Lower leg skin (tissue), 4 donors: ENCODE results near the gene MMP11. TPM values are rescaled to one million over a fixed set of nuclear protein-coding genes. Genes with fewer than 3 reads are reported as not detected.

ENCODE experiments used
- DNase-seq, 2 donors: peaks; one replicate each; pipeline ENCODE4 v3.0.0-alpha.2; 2019; ENCODE audit warnings: low spot score in 2 of 2
- H3K4me3 ChIP-seq: fragments of 200-600 bp; sonication (generic); 2 replicates; pipeline ENCODE4 v1.5.1; 2017; ENCODE audit warnings: mild to moderate bottlenecking, low read depth; ENCODE audit not compliant: poor library complexity, severe bottlenecking
- CTCF ChIP-seq, 3 donors: fragments of 450-650 bp; IDR thresholded peaks; one replicate each; pipeline ENCODE4 v1.5.1; 2016; ENCODE audit warnings: antibody characterized with exemption in 3 of 3, mild to moderate bottlenecking in 3 of 3, moderate library complexity in 2 of 3
- POLR2A ChIP-seq, 2 donors: fragments of 450-650 bp; IDR thresholded peaks; one replicate each; pipeline ENCODE4 v1.6.1; 2016 to 2017; ENCODE audit warnings: antibody characterized with exemption in 2 of 2, mild to moderate bottlenecking in 1 of 2, moderate library complexity in 1 of 2
- WGBS, 2 donors: methylation state at CpG; one replicate each; pipeline ENCODE4 v1.1.5; 2018; 5-methylcytosine and 5-hydroxymethylcytosine counted together
- intact Hi-C: fragments of 100-400 bp; cut with DNase I; formaldehyde crosslinking; loops from one replicate; pipeline ENCODE4 v1.15.0; 2023; ENCODE audit warnings: low total_unique reads
- total RNA-seq, 4 donors: library from RNA; depleted of rRNA; stranded (reverse); fragments of >200 nt; gene quantifications; one replicate each; pipeline ENCODE4 v1.1.0, GENCODE V29; 2016

Gene MMP11
- total RNA-seq, 4 donors from 2014 or later = 0.51 to 2.7 (median 1.9) TPM

- peak within 1 kb of the TSS; percentile 51 for H3K4me3 ChIP-seq
- WGBS, 2 donors = 0 to 2% methylated on average over 35 to 43 of the region's 63 CpGs
- intact Hi-C loops = loop anchor here (5.0 kb wide), 1 partner anchor 84 kb away; no protein-coding TSS in a partner anchor
- TF ChIP-seq CTCF (IDR thresholded peaks at IDR 0.05) = peak in 1 of 3 donors; percentile 6
- TF ChIP-seq POLR2A (IDR thresholded peaks at IDR 0.05) = no peak
- DNase-seq = peak; percentile 74 to 96
These were observed 4.7 kb upstream of the MMP11 start, which contains the start of gene CHCHD10 for GRCh38 chr22:23767673-23768548. Gene CHCHD10, minus strand, starts transcription at chr22:23767972. Its CDS starts 98 bp downstream, at chr22:23767874.

GRCh38 chr22:23769321-23769965 lies 3.2 kb upstream of the MMP11 start:
- DNase-seq = no peak
- 73 to 86% methylated on average over 6 of the region's 6 CpGs for WGBS, 2 donors
- intact Hi-C loops = loop anchor here (5.0 kb wide), 1 partner anchor 83 kb away; no protein-coding TSS in a partner anchor
- H3K4me3 ChIP-seq = no peak overlapping the region
- TF ChIP-seq CTCF (IDR thresholded peaks at IDR 0.05) (no peak), POLR2A (IDR thresholded peaks at IDR 0.05) (no peak)

GRCh38 chr22:23772315-23772648 lies 367 bp upstream of the MMP11 start:
- WGBS, 2 donors = 14 to 19% methylated on average over 4 to 5 of the region's 6 CpGs
- no peak overlapping the region for H3K4me3 ChIP-seq
- intact Hi-C loops = no loop called here
- TF ChIP-seq CTCF (IDR thresholded peaks at IDR 0.05) (no peak), POLR2A (IDR thresholded peaks at IDR 0.05) (no peak)
- DNase-seq = no peak

GRCh38 chr22:23773483-23774113 lies 949 bp downstream of the MMP11 start:
- 54 to 68% methylated on average over 7 of the region's 7 CpGs for WGBS, 2 donors
- intact Hi-C loops = no loop called here
- no peak for TF ChIP-seq POLR2A (IDR thresholded peaks at IDR 0.05)
- no peak for TF ChIP-seq CTCF (IDR thresholded peaks at IDR 0.05)
- peak overlapping the region; percentile 27 for H3K4me3 ChIP-seq
- no peak for DNase-seq

GRCh38 chr22:23774114-23774921 lies 1.7 kb downstream of the MMP11 start:
- intact Hi-C loops = no loop called here
- TF ChIP-seq CTCF (IDR thresholded peaks at IDR 0.05) (no peak), POLR2A (IDR thresholded peaks at IDR 0.05) (no peak)
- no peak overlapping the region for H3K4me3 ChIP-seq
- DNase-seq = no peak
- WGBS, 2 donors = 74 to 85% methylated on average over 12 of the region's 12 CpGs
